Mesenchymal stem cell (in vitro differentiated cells and primary cell): ENCODE data around the gene KCNK17.

Experiments
- DNase-seq: peaks from one replicate; pipeline ENCODE4 v3.0.0-alpha.2; 2013
- H2AFZ ChIP-seq: one replicate; pipeline ENCODE4 v1.6.1; 2013; ENCODE audit warnings: low read depth, mild to moderate bottlenecking, control low read depth, inconsistent platforms, low read length, moderate library complexity
- H2AK5ac ChIP-seq: 2 replicates; pipeline ENCODE4 v1.6.1; 2013; ENCODE audit warnings: low read length, moderate library complexity, mild to moderate bottlenecking, inconsistent platforms; ENCODE audit not compliant: severe bottlenecking
- H2BK120ac ChIP-seq: one replicate; pipeline ENCODE4 v1.6.1; 2013; ENCODE audit warnings: low read depth, mild to moderate bottlenecking, inconsistent platforms, low read length, moderate library complexity
- H2BK12ac ChIP-seq, 2 experiments: one replicate each; pipeline ENCODE4 v1.6.1; 2013; ENCODE audit warnings: inconsistent platforms in 2 of 2, low read length in 2 of 2, mild to moderate bottlenecking in 2 of 2, moderate library complexity in 2 of 2, control low read depth in 1 of 2
- H2BK15ac ChIP-seq: one replicate; pipeline ENCODE4 v1.6.1; 2013; ENCODE audit warnings: mild to moderate bottlenecking, low read depth, inconsistent platforms; ENCODE audit not compliant: poor library complexity, severe bottlenecking
- H2BK5ac ChIP-seq: 2 replicates; pipeline ENCODE4 v1.6.1; 2013; ENCODE audit warnings: low read depth, mild to moderate bottlenecking, low read length, control low read depth, inconsistent platforms; ENCODE audit not compliant: poor library complexity, severe bottlenecking
- H3K14ac ChIP-seq, 2 experiments: one replicate each; pipeline ENCODE4 v1.6.1; 2013; ENCODE audit warnings: inconsistent platforms in 2 of 2, low read length in 2 of 2, control low read depth in 1 of 2, mild to moderate bottlenecking in 1 of 2, moderate library complexity in 1 of 2
- H3K18ac ChIP-seq, 2 experiments: one replicate each; pipeline ENCODE4 v1.6.1; 2013; ENCODE audit warnings: inconsistent platforms in 2 of 2, low read length in 2 of 2, control low read depth in 1 of 2, low read depth in 1 of 2, mild to moderate bottlenecking in 1 of 2
- H3K23ac ChIP-seq, 2 experiments: one replicate each; pipeline ENCODE4 v1.6.1; 2013; ENCODE audit warnings: inconsistent platforms in 2 of 2, low read length in 2 of 2, mild to moderate bottlenecking in 2 of 2, moderate library complexity in 2 of 2, control low read depth in 1 of 2
- H3K27ac ChIP-seq: 2 replicates; pipeline ENCODE4 v1.5.1; 2013; ENCODE audit warnings: mild to moderate bottlenecking, moderate library complexity, low read length, control low read depth, inconsistent platforms; ENCODE audit not compliant: poor library complexity, severe bottlenecking
- H3K27me3 ChIP-seq, 2 experiments: 2 replicates each; pipeline versions ENCODE4 v1.6.1 to v1.7.0; 2013; ENCODE audit warnings: low read length in 2 of 2, mild to moderate bottlenecking in 2 of 2, moderate library complexity in 2 of 2, control low read depth in 1 of 2, inconsistent platforms in 1 of 2; ENCODE audit not compliant: control insufficient read depth in 1 of 2, insufficient read depth in 1 of 2
- H3K36me3 ChIP-seq, 2 experiments: 2 replicates each; pipeline versions ENCODE4 v1.6.1 to v1.7.0; 2013; ENCODE audit warnings: low read length in 2 of 2, control low read depth in 1 of 2, inconsistent platforms in 1 of 2, low read depth in 1 of 2, mild to moderate bottlenecking in 1 of 2; ENCODE audit not compliant: insufficient read depth in 2 of 2, control insufficient read depth in 1 of 2
- H3K4ac ChIP-seq, 2 experiments: one replicate each; pipeline ENCODE4 v1.6.1; 2013; ENCODE audit warnings: inconsistent platforms in 2 of 2, low read length in 2 of 2, mild to moderate bottlenecking in 2 of 2, moderate library complexity in 2 of 2, control low read depth in 1 of 2, low read depth in 1 of 2
- H3K4me1 ChIP-seq: 2 replicates; pipeline ENCODE4 v1.6.1; 2013; ENCODE audit warnings: low read depth, low read length, control low read depth; ENCODE audit not compliant: control insufficient read depth, insufficient read depth
- H3K4me2 ChIP-seq: 2 replicates; pipeline ENCODE4 v1.6.1; 2013; ENCODE audit warnings: low read length, mild to moderate bottlenecking, inconsistent platforms; ENCODE audit not compliant: poor library complexity, severe bottlenecking
- H3K4me3 ChIP-seq, 2 experiments: 2 replicates each; pipeline versions ENCODE4 v1.5.1 to v1.7.0; 2013; ENCODE audit warnings: low read length in 2 of 2, mild to moderate bottlenecking in 2 of 2, control low read depth in 1 of 2, low read depth in 1 of 2; ENCODE audit not compliant: insufficient read depth in 1 of 2
- H3K79me1 ChIP-seq: replicated peaks from 2 replicates; pipeline ENCODE4 v1.6.1; 2013; ENCODE audit warnings: mild to moderate bottlenecking, control low read depth, low read length, inconsistent platforms; ENCODE audit not compliant: poor library complexity, severe bottlenecking
- H3K9ac ChIP-seq: 2 replicates; pipeline ENCODE4 v1.7.0; 2013; ENCODE audit warnings: mild to moderate bottlenecking, low read length, moderate library complexity
- H3K9me3 ChIP-seq: 2 replicates; pipeline ENCODE4 v1.7.0; 2013; ENCODE audit warnings: mild to moderate bottlenecking, low read length; ENCODE audit not compliant: control insufficient read depth
- H4K8ac ChIP-seq: one replicate; pipeline ENCODE4 v1.6.1; 2013; ENCODE audit warnings: inconsistent platforms, mild to moderate bottlenecking, low read length, moderate library complexity
- H4K91ac ChIP-seq: one replicate; pipeline ENCODE4 v1.6.1; 2013; ENCODE audit warnings: mild to moderate bottlenecking, low read length, inconsistent platforms
- WGBS: methylation state at CpG from one replicate; pipeline ENCODE4 v1.1.7; 2013; ENCODE audit warnings: mixed read lengths; 5-methylcytosine and 5-hydroxymethylcytosine counted together

Gene KCNK17

DNA sequence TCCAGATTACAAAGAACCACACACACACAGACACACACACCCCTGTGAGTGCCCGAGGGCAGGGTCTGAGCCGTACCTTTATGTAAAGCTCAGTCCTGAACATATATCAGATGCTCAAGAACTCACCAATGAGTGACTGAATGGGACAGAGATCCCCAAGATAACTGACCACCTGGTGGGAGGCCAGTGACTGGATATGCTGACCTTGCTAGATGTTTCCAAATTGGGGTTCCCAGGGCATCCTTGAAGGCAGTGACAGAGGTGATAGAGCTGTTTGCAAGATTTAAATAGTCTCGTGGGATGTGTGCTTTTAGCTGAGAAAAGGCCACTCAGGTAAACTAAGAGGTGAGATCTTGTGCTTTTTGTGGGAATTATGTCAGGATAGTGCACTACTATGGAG lies 39.3 kb downstream of the KCNK17 start:
- Histone ChIP-seq H2BK120ac (no peak overlapping the region), H3K4me1 (no peaks in the 10 kb centered on the region), H2AK5ac (no peak overlapping the region), H3K27me3 (peaks cover 0 to 6% of the 10 kb centered on the region in 2 experiments), H3K9me3 (no peaks in the 10 kb centered on the region), H3K36me3 (no peaks in the 10 kb centered on the region), H2AFZ (no peak overlapping the region), H3K23ac (no peak overlapping the region), H3K4me2 (no peak overlapping the region), H3K27ac (no peak overlapping the region), H2BK12ac (no peak overlapping the region), H4K8ac (no peak overlapping the region), H2BK15ac (no peak overlapping the region), H3K18ac (no peak overlapping the region), H2BK5ac (no peak overlapping the region), H3K14ac (no peak overlapping the region), H3K4me3 (no peak overlapping the region), H3K9ac (no peak overlapping the region), H4K91ac (no peak overlapping the region), H3K79me1 (no peaks in the 10 kb centered on the region), H3K4ac (no peak overlapping the region)
- DNase-seq, result no peak
- 81% methylated on average over 3 of the region's 3 CpGs for WGBS

GRCh38 chr6:39274471-39274870 lies 39.7 kb downstream of the KCNK17 start:
- Histone ChIP-seq H2AK5ac (no peak overlapping the region), H4K91ac (no peak overlapping the region), H3K23ac (no peak overlapping the region), H3K4ac (no peak overlapping the region), H3K9me3 (no peaks in the 10 kb centered on the region), H3K36me3 (no peaks in the 10 kb centered on the region), H4K8ac (no peak overlapping the region), H3K79me1 (no peaks in the 10 kb centered on the region), H3K27me3 (peaks cover 0 to 3% of the 10 kb centered on the region in 2 experiments), H3K18ac (no peak overlapping the region), H3K27ac (no peak overlapping the region), H2BK15ac (no peak overlapping the region), H3K4me2 (no peak overlapping the region), H2BK120ac (no peak overlapping the region), H2BK12ac (no peak overlapping the region), H2BK5ac (no peak overlapping the region), H3K4me3 (no peak overlapping the region), H3K14ac (no peak overlapping the region), H3K9ac (no peak overlapping the region), H2AFZ (no peak overlapping the region), H3K4me1 (no peaks in the 10 kb centered on the region)
- DNase-seq, result no peak
- 49% methylated on average over 4 of the region's 4 CpGs for WGBS

DNA sequence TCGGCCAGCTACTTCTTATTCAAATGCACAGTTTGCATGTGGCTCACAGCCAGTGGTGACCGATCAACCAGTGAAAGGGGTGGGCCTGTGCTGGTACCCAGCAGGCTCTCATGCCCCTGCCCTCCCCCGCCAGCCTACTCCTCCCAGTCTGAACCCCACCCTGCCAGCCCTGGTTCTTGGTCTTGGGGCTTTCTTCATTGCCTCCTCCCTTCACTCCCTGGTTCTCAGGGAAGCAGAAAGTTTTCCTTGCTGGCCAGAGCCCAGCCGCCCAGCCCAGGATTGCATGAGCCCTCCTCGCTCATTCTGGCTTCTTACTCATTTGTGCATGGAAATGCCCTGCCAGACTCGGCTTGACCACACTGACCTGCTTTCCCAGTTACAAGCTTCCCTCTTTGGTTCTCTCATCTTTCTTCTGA lies 40.8 kb downstream of the KCNK17 start:
- Histone ChIP-seq H2AFZ (no peak overlapping the region), H2BK15ac (no peak overlapping the region), H3K27me3 (no peaks in the 10 kb centered on the region), H3K4me3 (no peak overlapping the region), H3K18ac (no peak overlapping the region), H3K23ac (no peak overlapping the region), H3K79me1 (no peaks in the 10 kb centered on the region), H3K36me3 (no peaks in the 10 kb centered on the region), H2BK12ac (no peak overlapping the region), H3K9ac (peak overlapping the region; percentile 7), H3K4me2 (no peak overlapping the region), H2AK5ac (no peak overlapping the region), H4K8ac (no peak overlapping the region), H3K9me3 (no peaks in the 10 kb centered on the region), H2BK5ac (no peak overlapping the region), H3K4ac (no peak overlapping the region), H3K4me1 (no peaks in the 10 kb centered on the region), H4K91ac (no peak overlapping the region), H3K27ac (no peak overlapping the region), H3K14ac (no peak overlapping the region), H2BK120ac (no peak overlapping the region)
- WGBS, result 63% methylated on average over 6 of the region's 6 CpGs
- DNase-seq, result no peak

DNA sequence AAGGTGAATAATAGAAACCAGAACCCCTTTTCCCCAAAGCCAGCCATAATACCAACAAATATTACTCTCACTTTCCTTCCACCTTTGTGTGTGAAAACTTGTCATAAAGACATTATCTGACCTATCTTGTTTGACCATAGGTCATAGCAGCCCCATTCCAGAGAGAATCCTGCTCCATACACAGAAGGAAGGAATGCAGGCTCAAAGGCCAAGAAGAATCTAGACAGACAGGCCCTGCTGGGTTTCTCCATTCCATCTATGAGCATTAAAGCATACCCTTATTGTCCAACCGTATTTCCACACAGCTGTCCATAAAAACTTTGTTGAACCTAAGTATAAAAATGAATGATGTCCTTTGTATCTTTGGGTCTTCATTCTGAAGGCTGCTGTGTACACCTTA lies 44.3 kb downstream of the KCNK17 start:
- H2AK5ac ChIP-seq, result no peak overlapping the region
- no peaks in the 10 kb centered on the region for H3K4me1 ChIP-seq
- H2BK15ac ChIP-seq, result no peak overlapping the region
- H2AFZ ChIP-seq, result no peak overlapping the region
- no peak overlapping the region for H3K27ac ChIP-seq
- H3K4me2 ChIP-seq, result no peak overlapping the region
- H3K79me1 ChIP-seq, result no peaks in the 10 kb centered on the region
- H3K36me3 ChIP-seq, result no peaks in the 10 kb centered on the region
- H3K18ac ChIP-seq, result no peak overlapping the region
- H2BK12ac ChIP-seq, result no peak overlapping the region
- peaks cover 0 to 3% of the 10 kb centered on the region in 2 experiments for H3K27me3 ChIP-seq
- no peak overlapping the region for H3K9ac ChIP-seq
- H3K4ac ChIP-seq, result no peak overlapping the region
- no peak overlapping the region for H4K8ac ChIP-seq
- no peak overlapping the region for H2BK5ac ChIP-seq
- H3K4me3 ChIP-seq, result no peak overlapping the region
- no peak overlapping the region for H3K14ac ChIP-seq
- no peaks in the 10 kb centered on the region for H3K9me3 ChIP-seq
- no CpG with 5 or more reads among the region's 1 CpG for WGBS
- H4K91ac ChIP-seq, result no peak overlapping the region
- no peak overlapping the region for H2BK120ac ChIP-seq
- DNase-seq, result no peak
- H3K23ac ChIP-seq, result no peak overlapping the region
